HG02763 (cell line): ENCODE results near the gene KRTAP9-6.
"Not testable (repeated sequence)": the region's sequence is repeated elsewhere in the genome, so short reads cannot be mapped to it uniquely, and the experiment has no call there.

ENCODE experiments used
- ATAC-seq: cut with Tn5 transposase; IDR thresholded peaks from one replicate; pipeline ENCODE4 v1.9.1; 2021; ENCODE audit warnings: mild to moderate bottlenecking, moderate library complexity; ENCODE audit not compliant: unreplicated experiment

KRTAP9-6 gene

GRCh38 chr17:41265078-41265477 lies at the start of gene KRTAP9-6:
TSS of gene KRTAP9-6 (plus strand) at chr17:41265378. CDS start at chr17:41265378, 0 bp downstream.
- no peak for ATAC-seq

GRCh38 chr17:41215681-41216080 lies 49.5 kb upstream of the KRTAP9-6 start:
- ATAC-seq = no peak

- no peak for ATAC-seq
Observed at GRCh38 chr17:41223821-41224220, 41.4 kb upstream of the KRTAP9-6 start.

GRCh38 chr17:41226051-41226450 lies 39.1 kb upstream of the KRTAP9-6 start:
- ATAC-seq = no peak

- not testable (repeated sequence) for ATAC-seq
Observed at GRCh38 chr17:41226598-41227095, 38.5 kb upstream of the KRTAP9-6 start, which contains the start of gene KRTAP9-2. TSS of gene KRTAP9-2 (plus strand) at chr17:41226648. CDS start at chr17:41226655, 7 bp downstream.

- ATAC-seq = no peak
Observed at GRCh38 chr17:41230094-41230493, 35.1 kb upstream of the KRTAP9-6 start.

GRCh38 chr17:41231731-41232130 lies 33.4 kb upstream of the KRTAP9-6 start:
- ATAC-seq = no peak

GRCh38 chr17:41232399-41233105 lies 32.6 kb upstream of the KRTAP9-6 start, which contains the start of gene KRTAP9-3:
TSS of gene KRTAP9-3 (plus strand) at chr17:41232449. CDS start at chr17:41232502, 53 bp downstream.
- not testable (repeated sequence) for ATAC-seq

- not testable (repeated sequence) for ATAC-seq
Observed at GRCh38 chr17:41237116-41237515, 28.1 kb upstream of the KRTAP9-6 start.

- not testable (repeated sequence) for ATAC-seq
Observed at GRCh38 chr17:41237949-41238437, 27.2 kb upstream of the KRTAP9-6 start, which contains the start of gene KRTAP9-8. TSS of gene KRTAP9-8 (plus strand) at chr17:41237999. CDS start at chr17:41238052, 53 bp downstream.

GRCh38 chr17:41246995-41247787 lies 18.0 kb upstream of the KRTAP9-6 start:
- ATAC-seq = not testable (repeated sequence)

GRCh38 chr17:41249637-41250240 lies 15.4 kb upstream of the KRTAP9-6 start, which contains the start of gene KRTAP9-4:
TSS of gene KRTAP9-4 (plus strand) at chr17:41249687. CDS start at chr17:41249721, 34 bp downstream.
- not testable (repeated sequence) for ATAC-seq

GRCh38 chr17:41251261-41251660 lies 13.9 kb upstream of the KRTAP9-6 start:
- no peak for ATAC-seq

GRCh38 chr17:41254861-41255260 lies 10.3 kb upstream of the KRTAP9-6 start:
- ATAC-seq = no peak

GRCh38 chr17:41255381-41256290 lies 9.5 kb upstream of the KRTAP9-6 start, which contains the start of gene KRTAP9-9:
TSS of gene KRTAP9-9 (plus strand) at chr17:41255384.
- not testable (repeated sequence) for ATAC-seq

- ATAC-seq = no peak
Observed at GRCh38 chr17:41256291-41256685, 8.9 kb upstream of the KRTAP9-6 start.

- ATAC-seq = no peak
Observed at GRCh38 chr17:41258406-41258805, 6.8 kb upstream of the KRTAP9-6 start.

- no peak for ATAC-seq
Observed at GRCh38 chr17:41263212-41263611, 2.0 kb upstream of the KRTAP9-6 start.

GRCh38 chr17:41264599-41264998 lies 579 bp upstream of the KRTAP9-6 start:
- ATAC-seq = no peak

GRCh38 chr17:41267711-41268110 lies 2.5 kb downstream of the KRTAP9-6 start:
- ATAC-seq = no peak
